ENCODE data around the gene C17orf58.
"Not testable (repeated sequence)": the region's sequence is repeated elsewhere in the genome, so short reads cannot be mapped to it uniquely, and the experiment has no call there.

The C17orf58 gene

DNA sequence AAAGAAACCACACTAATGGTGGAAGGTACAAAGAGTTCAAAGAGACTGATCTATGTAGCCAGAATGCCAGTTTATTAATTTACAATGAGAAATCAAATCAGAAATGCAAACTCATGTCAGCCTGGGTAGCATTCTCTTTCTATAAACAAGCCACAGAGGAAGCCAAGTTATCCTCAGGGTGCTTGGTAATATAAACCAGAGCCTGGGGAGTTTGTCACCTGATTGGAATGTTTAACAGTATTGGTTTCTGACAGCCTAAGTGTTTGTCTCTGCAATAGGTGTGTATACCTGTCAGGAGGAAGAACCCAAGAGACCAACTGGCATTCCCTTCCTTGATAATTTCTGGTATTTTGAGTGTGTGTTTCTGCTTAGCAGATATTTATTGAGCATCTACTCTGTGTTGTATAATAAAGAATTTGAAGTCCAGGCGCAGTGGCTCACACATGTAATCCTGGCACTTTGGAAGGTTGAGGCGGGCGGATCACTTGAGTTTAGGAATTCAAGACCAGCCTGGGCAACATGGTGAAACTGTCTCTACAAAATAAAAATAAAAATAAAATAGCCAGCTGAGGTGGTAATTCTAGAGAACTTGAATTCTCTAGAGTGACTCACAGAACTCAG lies 3.1 kb upstream of the C17orf58 start:
- no peak for DNase-seq

DNA sequence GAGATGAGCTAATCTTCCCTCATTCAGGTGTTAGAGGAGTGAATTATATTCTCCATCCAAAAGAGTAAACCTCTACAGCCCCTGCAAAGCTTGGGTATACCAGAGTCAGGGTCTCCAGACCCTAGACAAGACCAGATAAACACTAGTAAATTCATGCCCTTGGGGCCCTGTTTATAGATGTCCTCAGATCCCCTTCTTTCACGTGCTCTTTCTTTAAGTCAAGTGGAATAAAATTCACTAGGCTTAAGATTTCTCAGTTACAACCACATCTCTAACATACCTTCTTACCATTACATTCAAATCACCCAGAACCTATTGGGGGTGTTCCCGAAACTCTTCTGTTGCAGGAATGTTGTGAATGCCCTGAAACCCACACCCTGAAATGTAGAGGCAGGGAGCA lies 2.2 kb upstream of the C17orf58 start:
- DNase-seq: no peak

DNA sequence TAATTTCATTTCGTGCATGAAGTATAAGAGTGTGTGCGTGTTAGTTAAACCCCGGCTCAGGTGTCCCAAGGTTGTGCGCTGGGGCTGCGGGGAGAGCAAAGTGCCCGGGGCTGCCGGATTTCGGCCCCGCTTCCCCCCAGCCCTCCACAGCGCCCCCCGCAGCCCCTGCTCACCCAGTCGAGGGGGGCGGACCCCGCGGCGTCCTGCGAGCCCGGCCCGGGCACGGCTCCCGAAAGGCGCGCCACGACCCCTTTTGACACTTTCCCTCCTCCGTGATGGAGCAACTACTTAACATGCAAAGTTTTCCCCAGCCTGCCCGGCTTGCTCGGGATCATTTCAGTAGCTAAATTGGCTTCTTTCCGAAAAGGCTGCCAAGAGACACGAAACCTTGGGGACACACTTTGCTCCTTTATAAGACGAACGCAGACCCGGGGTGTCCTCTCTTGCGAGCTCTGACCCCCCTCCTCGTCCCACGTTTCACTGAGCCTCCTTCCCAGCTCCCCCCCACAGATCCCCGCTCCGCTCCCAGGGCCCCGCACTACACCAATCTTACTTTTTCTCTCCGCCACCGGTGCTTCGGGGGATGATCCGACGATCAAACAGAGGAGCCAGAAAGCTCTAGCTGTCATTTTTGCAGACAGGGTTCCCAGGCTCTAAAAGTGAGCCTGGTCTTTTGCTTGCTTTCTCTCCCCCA lies 552 bp downstream of the C17orf58 start:
- DNase-seq: no peak

DNA sequence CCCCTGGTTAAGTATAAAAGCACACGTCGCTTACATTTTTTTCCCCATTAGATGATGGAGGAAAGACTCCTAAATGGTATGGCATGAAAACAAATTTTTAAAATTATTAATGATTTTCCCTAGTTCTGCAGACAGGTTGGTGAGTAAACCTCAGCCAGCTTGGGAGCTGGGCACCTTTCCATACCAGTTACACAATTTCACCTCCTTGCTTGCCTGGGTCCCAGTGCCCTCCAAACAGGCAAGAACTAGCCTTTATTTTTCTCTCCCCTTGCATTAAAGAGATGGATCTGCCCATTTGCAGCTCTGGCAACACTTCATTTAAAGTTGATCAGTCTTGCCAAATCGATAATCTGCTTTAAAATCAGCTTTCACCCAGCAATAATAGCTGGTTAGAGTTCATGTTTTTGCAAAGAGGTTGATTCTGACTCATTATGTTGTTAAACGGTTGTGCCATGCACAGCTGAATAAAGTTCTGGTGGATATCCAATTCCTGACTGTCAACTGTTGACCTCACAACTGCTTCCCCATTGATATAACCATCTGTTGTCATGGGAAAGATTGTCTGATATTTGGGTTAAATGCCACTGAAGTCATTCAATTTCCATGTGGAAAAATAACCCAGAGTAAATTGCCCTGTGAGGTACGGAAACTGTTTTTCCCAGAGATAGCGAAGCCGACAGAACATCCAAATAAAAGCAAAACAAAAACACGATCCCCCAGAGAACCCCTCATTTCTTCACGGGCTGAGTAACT lies 1.3 kb downstream of the C17orf58 start:
- no peak for DNase-seq

DNA sequence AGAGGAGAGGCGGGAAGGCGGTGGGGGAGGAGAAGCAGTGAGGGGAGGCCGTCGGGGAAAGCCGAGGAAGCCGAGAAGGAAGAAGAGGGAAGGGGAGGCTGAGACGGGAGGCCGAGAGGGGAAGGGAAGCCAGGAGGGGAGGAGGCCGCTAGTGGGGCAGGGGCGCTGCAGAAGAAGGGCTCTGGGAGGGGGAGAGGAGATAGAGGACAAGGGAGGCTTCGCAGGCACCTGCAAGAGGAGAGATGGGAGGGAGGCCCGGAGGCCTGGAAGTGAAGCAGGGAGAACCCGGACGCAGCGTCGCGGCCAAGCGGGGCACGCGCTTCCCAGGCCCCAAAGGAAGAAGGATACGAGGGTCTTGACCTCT lies 2.3 kb downstream of the C17orf58 start:
- DNase-seq: no peak

DNA sequence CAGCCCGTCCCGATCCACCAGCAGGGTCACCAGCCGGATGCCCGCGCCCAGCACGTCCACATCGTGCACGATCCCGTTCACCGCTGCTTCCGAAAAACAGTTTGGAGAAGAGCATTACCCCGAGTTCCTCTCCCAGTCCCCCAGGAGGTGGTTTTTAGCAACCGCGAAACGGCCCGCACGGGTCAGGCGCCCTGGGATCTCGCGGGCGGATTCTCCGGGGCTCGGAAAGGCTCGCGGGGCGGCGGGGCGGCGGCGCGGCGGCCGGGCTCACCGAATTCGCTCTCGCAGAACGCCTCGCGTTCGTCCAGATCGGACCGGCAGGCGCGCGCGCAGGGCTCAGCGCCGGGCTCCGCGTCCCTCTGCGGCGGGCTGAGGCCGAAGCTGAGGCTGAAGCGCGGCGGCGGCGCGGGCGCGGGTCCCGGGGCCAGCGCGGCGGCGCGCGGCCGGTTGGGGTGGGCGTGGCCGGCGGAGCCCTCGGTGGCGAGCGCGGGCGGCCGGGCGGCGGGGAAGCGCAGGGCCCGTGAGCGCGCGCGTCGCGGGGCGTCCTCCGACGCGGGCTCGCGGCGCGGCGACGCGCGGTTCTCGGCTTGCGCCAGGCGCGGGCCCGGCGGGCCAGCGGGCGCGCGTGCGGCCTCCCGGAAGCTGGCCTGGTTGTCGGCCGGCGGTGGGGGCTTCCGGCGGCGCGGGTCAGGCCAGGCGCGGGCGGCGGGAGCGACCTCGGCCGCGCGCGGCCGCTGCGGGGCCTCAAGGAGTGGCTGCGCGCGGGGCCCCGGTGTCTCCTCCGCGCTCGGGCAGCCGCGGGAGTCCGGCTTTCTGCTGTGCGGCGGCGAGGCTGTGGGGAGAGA lies 2.9 kb downstream of the C17orf58 start:
- peak; percentile 66 for DNase-seq

DNA sequence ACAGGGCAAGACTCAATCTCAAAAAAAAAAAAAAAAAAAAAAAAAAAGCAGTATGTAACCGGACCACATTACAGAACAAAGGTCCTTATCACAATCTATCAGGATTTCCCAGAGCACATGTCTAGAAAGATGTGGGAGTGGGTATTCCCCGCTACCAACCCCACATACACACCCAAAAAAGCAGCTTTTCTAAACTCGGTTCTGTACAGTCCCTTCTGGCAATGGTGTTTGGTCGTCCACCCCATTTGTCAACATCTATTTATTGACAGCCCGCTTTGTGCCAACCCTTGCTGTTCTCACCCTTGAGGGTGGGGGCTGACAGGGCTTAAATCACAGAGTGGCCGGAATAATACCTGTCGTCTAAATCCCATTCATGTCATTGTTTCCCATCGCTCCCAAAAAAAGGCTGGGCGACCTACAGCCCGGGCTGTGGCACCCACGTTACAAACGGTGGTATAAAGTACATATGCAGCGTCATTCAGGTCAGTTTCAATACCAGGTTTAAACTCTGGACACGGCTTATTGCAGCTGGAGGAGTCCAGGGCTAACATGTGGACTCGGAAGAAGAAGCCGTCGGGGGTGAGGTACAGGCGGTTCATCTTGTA lies 3.6 kb downstream of the C17orf58 start:
- DNase-seq: no peak

DNA sequence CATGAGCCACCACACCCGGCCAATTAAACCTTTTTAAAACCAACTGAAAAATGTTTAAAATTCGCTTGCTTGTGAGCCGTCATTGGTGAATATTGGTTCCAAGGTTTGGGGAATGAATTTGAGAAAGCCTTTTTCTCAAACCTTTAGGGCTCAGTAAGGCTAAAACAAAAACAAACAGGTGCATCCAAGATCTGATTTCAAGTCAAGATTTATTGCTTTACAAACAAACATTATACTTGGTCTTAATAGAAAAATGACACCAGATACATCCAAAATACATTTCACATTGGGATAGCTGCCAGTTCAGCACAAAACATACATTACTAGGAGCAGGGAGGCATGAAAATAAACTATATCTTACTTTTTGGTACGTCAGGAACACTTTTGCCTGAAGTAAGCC lies 5.4 kb downstream of the C17orf58 start:
- no peak for DNase-seq

DNA sequence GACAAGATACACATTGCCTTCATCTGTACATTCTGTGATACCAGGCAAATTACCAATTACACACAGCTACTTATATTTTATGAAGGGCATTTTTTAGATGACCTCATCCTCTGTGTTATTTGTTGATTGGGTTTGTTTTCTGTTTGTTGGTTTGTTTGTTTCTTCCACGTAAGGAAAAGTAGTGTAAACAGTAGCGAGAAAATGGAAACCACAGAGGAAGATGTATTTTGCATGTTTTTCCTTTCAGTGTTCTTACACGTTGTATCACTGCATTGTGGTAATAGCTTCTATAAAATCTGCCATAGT lies 12.9 kb downstream of the C17orf58 start:
- no peak for DNase-seq

DNA sequence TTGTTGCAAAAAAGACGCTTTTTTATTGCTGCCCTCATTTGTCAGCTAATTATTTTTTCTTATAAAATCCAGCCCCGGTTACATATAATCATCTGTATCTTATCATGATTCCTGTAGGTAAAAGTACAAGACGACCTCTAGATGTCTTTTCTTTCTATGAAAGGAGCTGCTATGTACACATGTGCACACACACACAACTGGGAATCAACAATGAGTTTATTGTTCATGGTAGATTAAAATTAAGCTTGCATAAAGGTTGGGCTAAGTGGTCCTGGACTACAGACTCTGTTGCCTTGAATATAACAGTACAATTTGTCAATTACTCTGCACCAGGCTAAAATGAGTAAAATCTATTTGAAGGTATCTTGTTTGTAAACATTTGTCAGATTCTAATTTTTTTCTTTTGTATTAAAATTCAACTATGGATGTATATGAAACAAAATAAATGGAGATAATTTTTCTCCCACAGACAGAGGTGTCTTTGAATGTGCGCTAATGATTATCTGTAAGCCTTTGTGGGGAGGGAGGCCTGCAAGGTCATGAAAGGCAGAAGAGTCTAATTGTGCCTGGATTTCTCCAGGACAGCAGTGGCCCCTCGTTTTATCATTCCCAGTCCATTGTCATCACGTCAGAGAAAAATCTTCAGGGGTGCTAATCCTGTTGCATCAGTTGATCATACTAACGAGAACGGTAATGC lies 13.4 kb downstream of the C17orf58 start:
- DNase-seq: no peak

DNA sequence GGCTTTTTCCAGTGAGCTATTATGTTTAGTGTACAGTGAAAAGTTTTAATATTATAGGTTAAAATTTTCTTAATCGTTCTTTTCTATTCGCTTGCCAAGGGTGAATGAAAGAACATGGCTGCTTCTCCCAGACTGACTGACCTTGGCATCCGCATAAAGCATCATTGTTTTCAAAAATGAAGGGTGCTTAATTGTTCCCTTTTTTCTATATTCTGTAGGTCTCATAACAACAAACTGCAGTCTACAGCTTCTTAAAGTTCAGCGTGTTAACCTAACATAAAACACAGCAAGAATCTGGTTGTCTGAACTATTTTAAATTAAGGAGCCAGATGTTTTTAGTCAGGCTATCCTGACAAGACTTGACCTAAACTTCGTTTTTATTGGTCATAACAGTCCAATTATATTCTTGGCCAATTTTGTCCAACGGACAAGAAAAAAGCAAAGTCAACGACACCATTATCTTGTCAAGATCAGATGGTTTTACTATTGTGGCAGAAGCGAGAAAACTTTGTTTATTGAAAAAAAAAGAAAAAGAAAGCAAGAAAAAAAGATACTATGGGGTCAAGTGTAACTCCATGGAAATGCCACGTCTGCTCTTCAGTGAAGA lies 14.1 kb downstream of the C17orf58 start:
- no peak for DNase-seq

DNA sequence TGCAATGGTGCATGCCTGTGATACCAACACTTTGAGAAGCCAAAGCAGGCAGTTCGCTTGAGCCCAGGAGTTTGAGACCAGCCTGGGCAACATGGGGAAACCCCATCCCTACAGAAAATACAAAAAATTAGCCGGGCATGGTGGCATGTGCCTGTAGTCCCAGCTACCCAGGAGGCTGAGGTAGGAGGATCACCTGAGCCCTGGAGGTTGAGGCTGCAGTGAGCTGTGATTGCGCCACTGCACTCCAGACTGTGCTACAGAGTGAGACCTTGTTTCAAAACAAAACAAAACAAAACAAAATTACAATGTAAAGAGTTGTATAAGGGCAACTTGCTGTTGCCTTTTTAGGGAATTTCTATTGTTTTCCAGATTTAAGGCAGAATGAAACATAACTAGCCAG lies 15.4 kb downstream of the C17orf58 start:
- DNase-seq: not testable (repeated sequence)

DNA sequence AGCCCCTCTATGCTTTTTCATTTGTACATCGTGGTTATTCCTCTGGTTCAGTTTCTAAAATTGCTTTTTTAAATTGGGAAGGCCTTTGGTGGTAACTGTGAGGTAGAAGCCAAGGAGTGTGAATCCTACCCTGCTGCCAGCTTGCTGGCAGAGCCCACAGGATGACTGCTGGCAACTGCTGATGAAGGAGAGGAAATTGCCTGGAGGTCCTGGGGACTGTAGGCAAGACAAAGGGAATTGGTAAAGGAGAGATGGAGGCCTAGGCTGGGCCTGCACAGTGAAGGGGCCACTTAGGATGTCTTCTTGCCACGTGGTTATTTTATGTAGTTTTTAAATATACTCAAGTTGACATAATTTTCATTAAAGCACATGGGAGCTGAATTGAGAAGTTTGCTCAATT lies 15.8 kb downstream of the C17orf58 start:
- no peak for DNase-seq

DNA sequence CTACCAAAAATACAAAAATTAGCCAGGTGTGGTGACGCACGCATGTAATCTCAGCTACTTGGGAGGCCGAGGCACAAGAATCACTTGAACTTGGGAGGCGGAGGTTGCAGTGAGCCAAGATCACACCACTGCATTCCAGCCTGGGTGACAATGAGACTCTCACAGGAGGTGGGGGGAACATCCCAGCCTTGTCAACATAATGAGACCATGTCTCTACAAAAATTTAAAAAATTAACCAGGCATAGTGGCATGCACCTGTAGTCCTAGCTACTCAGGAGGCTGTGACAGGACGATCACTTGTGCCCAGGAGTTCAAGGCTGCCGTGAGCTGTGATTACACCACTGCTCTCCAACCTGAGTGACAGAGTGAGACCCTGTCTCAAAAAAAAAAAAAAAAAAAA lies 20.0 kb downstream of the C17orf58 start:
- DNase-seq: not testable (repeated sequence)

DNA sequence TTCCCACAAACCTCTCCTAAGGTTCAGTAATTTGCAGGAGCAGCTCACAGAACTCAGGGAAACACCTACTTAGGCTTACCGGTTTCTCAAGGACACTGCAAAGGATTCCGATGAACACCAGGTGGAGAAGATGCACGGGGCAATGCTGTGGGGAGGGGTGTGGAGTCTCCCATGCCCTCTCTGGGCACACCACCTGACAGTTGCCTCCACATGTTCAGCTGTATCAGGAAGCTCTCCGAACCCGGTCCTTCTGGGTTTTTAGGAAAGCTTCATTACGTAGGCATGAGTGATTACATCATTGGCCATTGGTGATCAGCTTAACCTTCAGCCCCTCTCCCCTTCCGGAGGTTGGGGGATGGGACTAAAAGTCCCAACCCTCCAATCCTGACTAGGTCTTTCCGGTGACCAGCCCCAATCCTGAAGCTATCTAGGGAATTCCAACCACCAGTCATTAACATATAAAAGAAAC lies 21.6 kb downstream of the C17orf58 start:
- no peak for DNase-seq

DNA sequence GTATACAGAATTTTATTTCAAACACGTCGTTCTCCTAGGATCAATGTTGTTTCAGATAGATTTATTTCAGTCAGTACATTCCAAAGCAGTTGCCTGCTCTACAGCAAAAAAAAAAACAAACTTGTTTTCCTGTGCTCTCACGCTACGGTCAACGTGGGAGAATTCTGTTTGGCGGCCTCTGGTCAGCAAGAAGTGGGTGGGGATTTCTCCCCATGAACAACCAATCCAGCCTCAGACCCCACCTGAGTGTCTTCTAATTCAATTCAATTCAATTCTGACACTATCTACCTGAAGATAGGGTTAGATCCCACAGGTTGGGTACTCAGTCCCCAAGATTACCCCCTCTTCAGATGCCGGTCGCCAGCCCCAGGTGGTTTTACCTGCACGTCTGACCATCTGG lies 22.1 kb downstream of the C17orf58 start:
- DNase-seq: no peak

DNA sequence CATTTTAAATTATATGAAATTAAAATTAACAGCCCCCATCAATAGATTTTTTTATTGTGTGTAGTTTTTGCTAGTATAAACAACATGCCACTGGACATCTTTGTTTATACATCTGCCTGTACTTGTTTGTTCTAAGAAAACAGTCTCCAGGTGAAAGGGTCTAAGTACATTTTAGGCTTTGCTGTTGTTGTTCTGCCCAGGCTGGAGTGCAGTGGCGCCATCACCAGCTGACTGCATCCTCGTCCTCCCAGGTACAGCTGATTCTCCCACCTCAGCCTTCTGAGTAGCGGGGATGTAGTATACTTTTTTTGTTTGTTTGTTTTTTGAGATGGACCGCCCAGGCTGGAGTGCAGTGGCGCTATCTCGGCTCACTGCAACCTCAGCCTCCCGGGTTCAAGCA lies 25.5 kb downstream of the C17orf58 start:
- no peak for DNase-seq

DNA sequence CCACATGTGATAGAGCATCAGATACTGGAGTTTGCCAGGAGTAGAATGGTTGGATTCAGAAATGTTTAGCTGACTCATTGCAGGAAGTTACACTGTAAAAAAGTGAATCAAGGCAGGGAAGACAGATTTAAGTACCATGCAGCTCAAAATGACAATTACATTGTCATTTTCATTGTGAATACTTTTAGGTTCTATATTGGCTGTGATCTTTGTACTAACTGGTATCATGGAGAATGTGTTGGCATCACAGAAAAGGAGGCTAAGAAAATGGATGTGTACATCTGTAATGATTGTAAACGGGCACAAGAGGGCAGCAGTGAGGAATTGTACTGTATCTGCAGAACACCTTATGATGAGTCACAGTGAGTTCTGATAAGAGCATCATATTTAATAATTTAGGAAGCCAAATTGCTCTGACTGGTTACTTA lies 33.1 kb downstream of the C17orf58 start:
- DNase-seq: peak; percentile 59

DNA sequence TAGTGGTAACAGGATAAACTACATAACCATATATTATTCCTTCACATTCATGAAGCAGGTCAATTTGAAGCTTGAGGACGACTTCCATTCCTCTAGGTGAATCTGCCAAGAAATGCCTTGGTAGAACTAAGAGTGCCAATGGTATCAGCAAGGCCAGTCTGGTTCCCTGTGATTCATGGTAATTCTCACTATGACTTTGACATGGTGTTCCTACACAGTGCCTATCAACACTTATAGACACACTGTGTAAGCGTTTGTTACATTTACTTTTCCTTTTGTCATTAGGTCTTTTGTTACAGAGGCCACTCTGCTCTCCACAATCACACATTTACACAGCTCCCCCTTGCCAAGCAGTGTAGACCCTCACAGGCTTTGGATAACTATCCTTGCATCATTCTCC lies 34.1 kb downstream of the C17orf58 start:
- DNase-seq: not testable (repeated sequence)

DNA sequence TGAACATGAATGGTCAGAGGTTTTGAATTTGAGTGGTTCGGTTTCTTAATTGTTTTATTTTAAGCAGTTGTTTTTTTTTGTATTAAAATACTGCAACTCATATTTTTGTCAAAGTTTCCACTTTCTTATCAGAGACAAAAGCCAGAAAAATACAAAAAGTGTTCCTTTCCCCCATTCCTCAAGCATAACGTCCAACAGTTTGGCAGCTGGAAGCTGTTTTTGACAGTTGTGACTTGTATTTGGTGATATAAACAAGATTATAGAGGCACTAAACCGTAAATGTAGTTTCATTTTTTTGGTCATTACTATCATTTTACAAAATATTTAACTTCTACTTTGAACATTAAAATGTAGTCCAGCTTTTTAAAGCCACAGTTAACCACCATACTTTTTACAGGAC lies 36.0 kb downstream of the C17orf58 start:
- not testable (repeated sequence) for DNase-seq

DNA sequence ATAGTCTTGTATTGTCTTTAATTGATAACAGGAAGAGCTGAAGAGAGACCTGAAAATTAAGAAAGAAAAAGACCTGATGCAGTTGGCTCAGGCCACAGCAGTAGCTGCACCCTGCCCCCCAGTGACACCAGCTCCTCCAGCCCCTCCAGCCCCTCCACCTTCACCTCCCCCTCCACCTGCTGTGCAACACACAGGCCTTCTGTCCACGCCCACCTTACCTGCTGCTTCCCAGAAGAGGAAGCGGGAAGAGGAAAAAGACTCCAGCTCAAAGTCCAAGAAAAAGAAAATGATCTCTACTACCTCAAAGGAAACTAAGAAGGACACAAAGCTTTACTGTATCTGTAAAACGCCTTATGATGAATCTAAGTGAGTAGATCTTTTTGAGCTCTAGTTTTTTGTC lies 36.8 kb downstream of the C17orf58 start:
- DNase-seq: no peak

DNA sequence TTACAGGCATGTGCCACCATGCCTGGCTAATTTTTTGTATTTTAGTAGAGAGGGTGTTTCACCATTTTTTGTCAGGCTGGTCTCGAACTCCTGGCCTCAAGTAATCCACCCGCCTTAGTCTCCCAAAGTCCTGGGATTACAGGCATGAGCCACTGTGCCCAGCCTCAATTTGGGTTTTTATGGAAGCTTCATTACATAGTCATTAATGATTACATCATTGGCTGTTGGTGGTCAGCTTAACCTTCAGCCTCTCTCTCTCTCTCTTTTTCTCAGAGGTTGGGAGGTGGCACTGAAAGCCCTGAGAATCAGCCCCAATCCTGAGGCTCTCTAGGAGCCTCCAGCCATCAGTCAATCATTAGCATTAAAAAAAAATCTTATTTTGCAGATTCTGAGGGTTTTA lies 45.3 kb downstream of the C17orf58 start:
- no peak for DNase-seq

Measured in central memory CD4-positive, alpha-beta T cell (primary cell).